ENCODE measurements around the gene SNTA1.
"Not testable (repeated sequence)": the region's sequence is repeated elsewhere in the genome, so short reads cannot be mapped to it uniquely, and the experiment has no call there.

The SNTA1 gene

DNA sequence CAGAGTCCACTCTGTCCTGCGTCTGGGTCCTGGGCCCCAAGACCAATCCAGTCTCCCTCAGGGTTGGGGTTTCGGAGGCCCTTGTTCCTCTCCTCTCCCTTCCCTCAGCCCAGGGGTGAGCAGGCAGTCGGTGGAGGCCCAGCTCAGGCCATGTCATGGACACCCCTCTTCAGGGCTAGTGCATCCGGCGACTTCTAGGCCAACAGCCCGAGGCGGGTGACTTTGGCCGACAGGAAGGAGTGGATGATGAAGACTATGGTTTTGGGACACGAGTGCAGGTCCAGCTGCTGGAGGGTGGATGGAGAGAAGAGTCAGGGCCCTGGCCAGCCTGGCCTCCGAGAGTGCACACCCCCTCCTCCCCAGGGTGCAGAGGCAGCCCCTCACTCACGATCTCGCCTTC is 35.2 kb downstream of the SNTA1 start:
- Histone ChIP-seq H3K36me3 (replicated peaks) (peaks cover 18% of the 10 kb centered on the region), H3K4me1 (no peaks in the 10 kb centered on the region), H3K27me3 (ENCODE audit: low read depth) (no peaks in the 10 kb centered on the region), H3K4me3 (no peak overlapping the region), H3K9me3 (no peaks in the 10 kb centered on the region)
- DNase-seq (ENCODE audit: low spot score in 2 of 2), result no peak
- in situ Hi-C loops (cut with MboI; ENCODE audit: low sequenced_read_pairs), result no loop called here

DNA sequence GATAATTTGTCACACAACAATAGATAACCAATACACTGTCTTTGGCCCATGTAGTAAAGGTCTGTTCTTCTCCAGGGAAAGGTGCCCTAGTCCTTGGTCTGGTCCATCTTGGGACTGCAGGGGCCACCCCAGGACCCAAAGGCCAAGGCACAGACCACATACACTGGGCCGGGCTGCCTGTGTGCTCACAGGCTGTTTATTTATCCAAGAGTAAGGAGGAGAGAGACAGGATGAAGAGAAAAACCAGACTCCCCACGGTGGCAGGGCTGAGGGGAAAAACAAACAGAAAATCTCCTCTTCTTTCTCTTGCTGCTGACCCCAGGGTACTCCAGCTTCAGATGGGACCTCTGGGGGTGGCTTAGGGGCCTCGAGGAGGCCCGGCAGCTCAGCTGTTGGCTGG is 35.8 kb downstream of the SNTA1 start:
- H3K9me3 ChIP-seq, result no peaks in the 10 kb centered on the region
- in situ Hi-C loops (cut with MboI; ENCODE audit: low sequenced_read_pairs), result no loop called here
- H3K4me3 ChIP-seq, result no peak overlapping the region
- no peaks in the 10 kb centered on the region for H3K27me3 ChIP-seq (ENCODE audit: low read depth)
- H3K4me1 ChIP-seq, result no peaks in the 10 kb centered on the region
- DNase-seq (ENCODE audit: low spot score in 2 of 2), result no peak
- peaks cover 18% of the 10 kb centered on the region for H3K36me3 ChIP-seq (replicated peaks)

DNA sequence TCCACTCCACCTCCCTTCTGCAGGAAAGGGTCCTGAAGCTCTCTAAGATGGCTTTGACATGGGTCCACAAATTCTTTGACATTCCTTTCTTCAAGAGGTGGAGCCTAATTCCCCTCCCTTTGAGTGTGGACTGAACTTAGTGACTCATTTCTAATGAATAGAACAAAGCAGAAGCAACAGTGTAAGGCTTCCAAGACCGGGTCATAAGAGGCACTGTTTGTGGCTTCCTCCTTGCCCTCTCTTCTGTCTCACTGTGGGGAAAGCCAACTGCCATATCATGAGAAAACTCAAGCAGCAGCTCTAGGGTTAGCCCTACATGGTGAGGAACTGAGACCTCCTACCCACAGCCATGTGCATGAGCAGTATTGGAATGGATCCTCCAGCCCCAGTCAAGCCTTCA is 36.3 kb downstream of the SNTA1 start:
- DNase-seq (ENCODE audit: low spot score in 2 of 2), result no peak
- no peak overlapping the region for H3K4me3 ChIP-seq
- H3K36me3 ChIP-seq (replicated peaks), result peaks cover 18% of the 10 kb centered on the region
- no peaks in the 10 kb centered on the region for H3K9me3 ChIP-seq
- no peaks in the 10 kb centered on the region for H3K27me3 ChIP-seq (ENCODE audit: low read depth)
- in situ Hi-C loops (cut with MboI; ENCODE audit: low sequenced_read_pairs), result no loop called here
- no peaks in the 10 kb centered on the region for H3K4me1 ChIP-seq

DNA sequence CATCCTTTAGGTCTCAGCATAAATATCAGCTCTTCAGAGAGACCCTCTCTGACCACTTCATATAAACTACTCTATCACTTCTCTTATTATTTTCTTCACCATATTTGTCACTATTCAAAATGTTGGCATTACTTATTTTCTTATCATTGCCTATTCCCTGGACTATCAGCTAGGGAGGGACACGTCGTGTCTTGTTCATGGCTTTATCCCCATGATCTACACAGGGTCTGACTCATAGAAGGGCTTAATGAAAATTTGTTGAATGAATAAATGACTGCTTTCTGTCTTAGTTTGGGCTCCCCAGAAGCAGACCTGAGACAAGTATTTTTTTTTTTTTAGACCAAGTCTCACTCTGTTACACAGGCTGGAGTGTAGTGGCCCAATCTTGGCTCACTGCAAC is 39.3 kb downstream of the SNTA1 start:
- H3K36me3 ChIP-seq (replicated peaks), result peaks cover 8% of the 10 kb centered on the region; the same call in 1 of the 2 replicates
- no peaks in the 10 kb centered on the region for H3K27me3 ChIP-seq (ENCODE audit: low read depth)
- DNase-seq (ENCODE audit: low spot score in 2 of 2), result no peak
- in situ Hi-C loops (cut with MboI; ENCODE audit: low sequenced_read_pairs), result no loop called here
- no peaks in the 10 kb centered on the region for H3K4me1 ChIP-seq
- H3K4me3 ChIP-seq, result no peak overlapping the region
- no peaks in the 10 kb centered on the region for H3K9me3 ChIP-seq

DNA sequence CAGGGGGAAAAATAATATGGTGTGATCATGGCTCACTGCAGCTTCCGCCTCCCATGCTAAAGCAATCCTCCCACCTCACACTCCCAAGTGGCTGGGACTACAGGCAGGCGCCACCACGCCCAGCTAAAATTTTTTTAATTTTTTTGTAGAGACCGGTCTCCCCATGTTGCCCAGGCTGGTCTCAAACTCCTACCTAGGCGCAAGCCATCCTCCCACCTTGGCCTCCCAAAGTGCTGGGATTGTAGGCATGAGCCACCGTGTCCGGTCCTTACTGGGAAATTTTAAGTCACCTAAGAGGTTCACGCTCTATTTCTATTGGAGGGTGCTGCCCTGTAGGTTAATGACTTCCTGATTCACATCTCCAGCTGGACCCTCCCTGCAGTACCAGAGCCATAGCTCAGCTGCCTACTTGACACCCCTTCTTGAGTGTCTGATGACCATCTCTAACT is 41.6 kb downstream of the SNTA1 start:
- peak in 1 of 2 experiments; percentile 20 for DNase-seq (ENCODE audit: low spot score in 2 of 2)
- Histone ChIP-seq H3K4me3 (peak overlapping the region; percentile 94), H3K36me3 (replicated peaks) (peaks cover under 1% of the 10 kb centered on the region), H3K4me1 (no peaks in the 10 kb centered on the region), H3K9me3 (no peaks in the 10 kb centered on the region), H3K27me3 (ENCODE audit: low read depth) (no peaks in the 10 kb centered on the region)
- in situ Hi-C loops (cut with MboI; ENCODE audit: low sequenced_read_pairs), result no loop called here

DNA sequence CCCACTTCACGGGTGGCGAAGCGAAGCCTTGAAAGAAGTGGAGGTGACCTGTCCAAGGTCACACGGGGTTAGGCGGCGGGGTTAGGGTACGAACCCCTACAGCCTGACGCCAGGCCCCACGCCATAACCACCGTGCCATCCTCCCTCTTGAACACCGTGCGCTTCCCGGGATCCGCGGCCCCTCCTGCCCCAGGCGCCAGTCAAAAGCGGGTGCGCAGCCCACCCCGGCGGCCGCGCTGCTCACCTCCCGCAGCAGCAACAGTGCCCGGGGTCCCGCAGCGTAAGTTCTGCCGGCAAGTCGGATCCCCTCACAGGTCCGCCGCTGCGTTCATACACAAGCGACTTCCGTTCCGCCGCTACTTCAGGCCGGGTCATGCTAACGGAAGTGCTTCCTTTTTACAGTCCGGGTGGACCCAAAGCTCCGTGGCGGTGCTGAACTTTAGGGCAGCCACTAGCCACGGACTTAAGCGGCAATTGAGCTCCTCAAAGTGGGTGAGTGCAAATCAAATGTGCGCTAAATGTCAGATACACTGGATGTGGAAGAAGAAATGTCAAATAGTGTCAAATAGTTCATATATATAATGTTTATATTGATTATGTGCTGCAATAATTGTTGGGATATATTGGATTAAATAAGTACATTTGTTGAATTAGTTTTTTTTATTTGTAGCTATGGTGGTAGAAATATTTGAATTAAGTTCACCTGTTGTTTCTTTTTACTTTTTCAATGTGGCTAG is 42.2 kb downstream of the SNTA1 start, which contains the start of gene CDK5RAP1:
TSS of gene CDK5RAP1 (minus strand) at position 336 of the 737 bp plus-strand sequence. CDS start 4,455 bp downstream, outside the sequence.
- Histone ChIP-seq H3K27me3 (ENCODE audit: low read depth) (no peaks in the 10 kb centered on the region), H3K4me3 (peak within 1 kb of the TSS; percentile 94), H3K36me3 (replicated peaks) (peaks cover under 1% of the 10 kb centered on the region), H3K9me3 (no peaks in the 10 kb centered on the region), H3K4me1 (no peaks in the 10 kb centered on the region)
- peak; percentile 86 to 91 for DNase-seq (ENCODE audit: low spot score in 2 of 2)
- in situ Hi-C loops (cut with MboI; ENCODE audit: low sequenced_read_pairs), result no loop called here

DNA sequence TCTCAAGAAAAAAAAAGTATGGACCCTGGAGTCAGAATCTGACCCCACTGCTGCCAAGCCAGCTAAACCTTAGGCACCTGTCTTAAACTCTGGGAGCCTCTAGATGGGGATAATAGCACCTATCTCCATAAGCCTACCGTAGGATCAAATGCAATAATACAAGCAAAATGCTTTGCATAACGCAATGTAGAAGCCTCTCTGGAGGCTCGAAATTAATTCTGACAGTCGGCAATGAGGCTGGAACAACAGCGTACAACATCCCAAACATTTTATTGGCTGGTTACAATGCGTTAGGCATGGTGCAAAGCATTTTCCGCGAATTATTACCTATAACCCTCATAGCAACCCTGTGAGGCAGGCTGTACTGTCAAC is 42.8 kb downstream of the SNTA1 start:
- in situ Hi-C loops (cut with MboI; ENCODE audit: low sequenced_read_pairs), result no loop called here
- Histone ChIP-seq H3K4me1 (no peaks in the 10 kb centered on the region), H3K36me3 (replicated peaks) (peaks cover 5% of the 10 kb centered on the region), H3K9me3 (no peaks in the 10 kb centered on the region), H3K4me3 (peak overlapping the region; percentile 94), H3K27me3 (ENCODE audit: low read depth) (no peaks in the 10 kb centered on the region)
- DNase-seq (ENCODE audit: low spot score in 2 of 2), result peak in 1 of 2 experiments; percentile 24

DNA sequence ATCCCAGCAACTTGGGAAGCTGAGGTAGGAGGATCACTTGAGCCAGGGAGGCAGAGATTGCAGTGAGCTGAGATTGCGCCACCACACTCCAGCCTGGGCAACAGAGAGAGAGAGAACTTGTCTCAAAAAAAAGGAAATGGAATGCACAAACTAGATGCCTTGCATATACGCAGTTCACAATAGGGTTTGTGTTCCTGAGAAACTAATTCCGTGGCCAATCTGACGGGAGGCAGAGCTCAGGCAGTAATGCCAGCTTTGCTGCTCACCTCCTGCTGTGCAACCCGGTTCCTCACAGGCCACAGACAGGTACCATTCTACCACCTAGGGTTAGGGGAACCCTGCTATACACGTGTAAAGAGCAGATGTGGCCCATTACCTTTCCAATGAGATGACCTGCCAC is 43.6 kb downstream of the SNTA1 start:
- in situ Hi-C loops (cut with MboI; ENCODE audit: low sequenced_read_pairs), result no loop called here
- no peak for DNase-seq (ENCODE audit: low spot score in 2 of 2)

DNA sequence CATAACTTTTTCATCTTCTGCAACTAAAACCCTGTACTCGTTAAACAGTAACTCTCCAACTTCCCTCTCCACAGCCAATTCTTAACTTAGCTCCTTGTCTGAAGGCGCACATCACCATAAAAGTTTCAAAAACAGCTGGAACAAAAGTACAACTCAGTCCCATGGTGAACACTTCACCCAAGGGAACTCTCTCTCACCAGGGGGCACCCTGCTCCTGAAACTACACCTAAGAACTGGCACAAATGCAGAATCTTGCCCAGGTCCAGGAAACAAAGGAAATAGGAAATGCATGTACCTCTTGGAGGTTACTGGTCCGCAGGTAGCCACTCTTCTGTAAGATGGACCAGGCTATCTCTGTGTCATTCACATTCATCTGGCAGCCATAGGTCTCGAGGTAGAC is 48.8 kb downstream of the SNTA1 start:
- in situ Hi-C loops (cut with MboI; ENCODE audit: low sequenced_read_pairs), result no loop called here
- no peak for DNase-seq (ENCODE audit: low spot score in 2 of 2)
- Histone ChIP-seq H3K4me3 (no peak overlapping the region), H3K4me1 (no peaks in the 10 kb centered on the region), H3K9me3 (no peaks in the 10 kb centered on the region), H3K27me3 (ENCODE audit: low read depth) (no peaks in the 10 kb centered on the region), H3K36me3 (replicated peaks) (peaks cover 43% of the 10 kb centered on the region)

More for the DNA sequence above, 43.6 kb downstream of the SNTA1 start:
- H3K36me3 ChIP-seq (replicated peaks), result peaks cover 7% of the 10 kb centered on the region
- H3K27me3 ChIP-seq (ENCODE audit: low read depth), result no peaks in the 10 kb centered on the region
- H3K4me3 ChIP-seq, result peak overlapping the region; percentile 94; the same call in 1 of the 2 replicates
- no peaks in the 10 kb centered on the region for H3K4me1 ChIP-seq
- H3K9me3 ChIP-seq, result no peaks in the 10 kb centered on the region

DNA sequence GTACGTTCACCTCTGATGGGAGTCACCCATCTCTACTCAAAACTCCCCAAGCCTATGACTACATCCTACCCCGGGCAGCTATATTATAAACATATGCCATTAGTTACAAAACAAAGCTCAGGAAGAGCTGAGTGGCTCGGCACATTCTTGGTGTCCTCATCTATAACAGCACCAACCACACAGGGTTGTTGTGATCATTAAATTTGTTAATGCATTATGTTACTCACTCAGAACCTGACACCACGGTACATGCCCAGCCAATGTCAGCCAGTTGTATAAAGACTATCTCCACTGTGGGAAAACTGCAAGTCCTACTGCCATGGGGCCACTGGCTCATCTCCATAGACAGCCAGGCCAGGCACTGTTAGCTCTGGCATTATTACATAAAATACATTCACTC is 50.0 kb downstream of the SNTA1 start:
- H3K36me3 ChIP-seq (replicated peaks), result peaks cover 44% of the 10 kb centered on the region

DNA sequence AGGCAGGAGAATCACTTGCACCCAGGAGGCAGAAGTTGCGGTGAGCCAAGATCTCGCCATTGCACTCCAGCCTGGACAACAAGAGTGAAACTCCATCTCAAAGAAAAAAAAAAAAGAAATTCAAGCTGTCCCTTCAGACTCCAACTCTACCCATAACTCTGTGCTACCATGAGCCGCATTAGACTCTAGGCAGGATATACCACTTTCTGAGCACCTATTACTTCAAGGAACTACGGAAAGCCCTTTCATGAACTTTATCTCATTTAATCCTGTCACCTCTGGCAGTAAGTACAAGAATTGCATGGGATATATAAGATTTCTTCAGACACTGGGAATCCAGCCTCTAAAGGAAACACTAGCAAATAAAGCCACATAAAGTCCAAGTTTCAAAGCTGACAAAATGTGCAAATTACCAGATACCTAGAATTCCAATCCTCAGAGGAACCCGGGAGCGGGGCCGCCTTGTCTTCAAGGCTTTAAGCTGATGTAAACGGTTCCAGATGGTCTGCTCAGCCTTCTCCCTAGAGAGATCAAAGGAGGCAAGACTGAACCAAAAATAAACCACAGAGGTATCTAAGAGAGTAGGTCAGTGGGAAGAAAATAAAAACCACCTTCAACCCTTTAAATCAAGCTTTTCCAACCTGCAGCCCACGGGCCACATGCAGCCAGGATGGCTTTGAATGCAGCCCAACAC is 51.7 kb downstream of the SNTA1 start:
- in situ Hi-C loops (cut with MboI; ENCODE audit: low sequenced_read_pairs), result no loop called here

More for the DNA sequence above, 50.0 kb downstream of the SNTA1 start:
- Histone ChIP-seq H3K4me1 (no peaks in the 10 kb centered on the region), H3K27me3 (ENCODE audit: low read depth) (no peaks in the 10 kb centered on the region), H3K4me3 (no peak overlapping the region), H3K9me3 (no peaks in the 10 kb centered on the region)
- in situ Hi-C loops (cut with MboI; ENCODE audit: low sequenced_read_pairs), result no loop called here
- DNase-seq (ENCODE audit: low spot score in 2 of 2), result no peak

DNA sequence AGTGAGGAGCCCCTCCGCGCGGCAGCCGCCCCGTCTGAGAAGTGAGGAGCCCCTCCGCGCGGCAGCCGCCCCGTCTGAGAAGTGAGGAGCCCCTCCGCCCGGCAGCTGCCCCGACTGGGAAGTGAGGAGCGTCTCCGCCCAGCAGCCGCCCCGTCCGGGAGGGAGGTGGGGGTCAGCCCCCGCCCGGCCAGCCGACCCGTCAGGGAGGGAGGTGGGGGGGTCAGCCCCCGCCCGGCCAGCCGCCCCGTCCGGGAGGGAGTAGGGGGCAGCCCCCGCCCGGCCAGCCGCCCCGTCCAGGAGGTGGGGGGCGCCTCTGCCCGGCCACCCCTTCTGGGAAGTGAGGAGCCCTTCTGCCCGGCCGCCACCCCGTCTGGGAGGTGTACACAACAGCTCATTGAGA is 54.2 kb downstream of the SNTA1 start:
- H3K9me3 ChIP-seq; H3K27me3 ChIP-seq (ENCODE audit: low read depth); H3K4me3 ChIP-seq; in situ Hi-C loops (cut with MboI; ENCODE audit: low sequenced_read_pairs); DNase-seq (ENCODE audit: low spot score in 2 of 2); H3K4me1 ChIP-seq: not testable (repeated sequence)
- H3K36me3 ChIP-seq (replicated peaks), result peaks cover 60% of the 10 kb centered on the region

More for the DNA sequence above, 51.7 kb downstream of the SNTA1 start:
- no peaks in the 10 kb centered on the region for H3K27me3 ChIP-seq (ENCODE audit: low read depth)
- H3K4me3 ChIP-seq, result no peak overlapping the region
- peak in 1 of 2 experiments; percentile 17 for DNase-seq (ENCODE audit: low spot score in 2 of 2)
- no peaks in the 10 kb centered on the region for H3K4me1 ChIP-seq
- H3K9me3 ChIP-seq, result no peaks in the 10 kb centered on the region
- H3K36me3 ChIP-seq (replicated peaks), result peaks cover 50% of the 10 kb centered on the region

DNA sequence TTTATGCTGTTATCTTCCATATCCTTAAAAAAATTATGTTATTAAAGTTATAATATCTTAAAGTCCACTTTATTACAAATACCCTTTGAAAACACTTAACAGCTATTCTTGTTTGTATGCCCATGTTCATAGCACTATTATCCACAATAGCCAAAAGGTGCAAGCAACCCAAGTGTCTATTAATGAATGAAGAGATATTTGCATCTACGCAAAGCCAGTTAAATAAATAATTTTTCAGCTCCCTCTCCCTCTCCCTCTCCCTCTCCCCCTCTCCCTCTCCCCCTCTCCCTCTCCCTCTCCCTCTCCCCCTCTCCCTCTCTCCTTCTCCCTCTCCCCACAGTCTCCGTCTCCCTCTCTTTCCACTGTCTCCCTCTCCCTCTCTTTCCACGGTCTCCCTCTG is 55.3 kb downstream of the SNTA1 start:
- in situ Hi-C loops (cut with MboI; ENCODE audit: low sequenced_read_pairs), result no loop called here
- Histone ChIP-seq H3K4me1 (no peaks in the 10 kb centered on the region), H3K27me3 (ENCODE audit: low read depth) (no peaks in the 10 kb centered on the region), H3K9me3 (no peaks in the 10 kb centered on the region), H3K36me3 (replicated peaks) (peaks cover 61% of the 10 kb centered on the region), H3K4me3 (no peak overlapping the region)
- DNase-seq (ENCODE audit: low spot score in 2 of 2), result no peak

DNA sequence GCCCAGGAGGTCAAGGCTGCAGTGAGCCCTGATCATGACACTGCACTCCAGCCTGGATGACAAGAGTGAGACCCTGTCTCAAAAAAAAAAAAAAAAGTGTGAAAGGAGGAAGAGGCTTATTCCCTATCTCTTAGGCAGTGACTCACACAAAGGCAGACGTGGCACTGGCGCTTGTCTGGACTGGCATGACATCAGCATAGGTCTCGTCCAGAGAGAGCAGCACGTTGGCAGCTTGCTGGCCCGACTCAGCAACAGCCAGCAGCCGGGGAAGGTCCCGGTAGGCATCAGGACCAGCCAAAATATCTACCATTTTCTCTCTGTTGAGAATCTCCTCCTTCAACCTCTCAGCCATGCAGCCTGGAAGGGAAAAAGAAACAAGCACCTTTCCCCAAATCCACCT is 56.4 kb downstream of the SNTA1 start:
- H3K4me3 ChIP-seq, result no peak overlapping the region
- DNase-seq (ENCODE audit: low spot score in 2 of 2), result no peak
- H3K27me3 ChIP-seq (ENCODE audit: low read depth), result no peaks in the 10 kb centered on the region
- in situ Hi-C loops (cut with MboI; ENCODE audit: low sequenced_read_pairs), result no loop called here
- no peaks in the 10 kb centered on the region for H3K9me3 ChIP-seq
- no peaks in the 10 kb centered on the region for H3K4me1 ChIP-seq
- H3K36me3 ChIP-seq (replicated peaks), result peaks cover 64% of the 10 kb centered on the region
